A549 (cell line): ENCODE measurements around the gene ATXN7. TPM values are rescaled to one million over a fixed set of nuclear protein-coding genes. Genes with fewer than 3 reads are reported as not detected.

ENCODE experiments used
- ATAC-seq, 2 experiments: fragments of 200-7000 bp in 1 of 2; fragments of >200 bp in 1 of 2; cut with Nextera tagmentation in 1 of 2; cut with Tn5 transposase in 1 of 2; 3 replicates each; pipeline versions ENCODE4 v1.8.0 to v1.9.1; 2018 to 2020; ENCODE audit warnings: mild to moderate bottlenecking in 1 of 2, moderate library complexity in 1 of 2
- CTCF ChIA-PET: fragments of 300-600 bp; sonication (Branson Sonifier 250); formaldehyde crosslinking; extraction: SDS; loops from one replicate; lab custom pipeline; 2021; ENCODE audit warnings: antibody characterized with exemption, inconsistent platforms; lab: Yijun Ruan, JAX
- POLR2A ChIA-PET: fragments of 350-600 bp; formaldehyde crosslinking; extraction: SDS; loops from one replicate; lab custom pipeline; 2021; ENCODE audit warnings: antibody characterized with exemption, inconsistent platforms; lab: Yijun Ruan, JAX
- DNase-seq, 2 experiments: peaks; one replicate each; pipeline versions ENCODE4 v3.0.0 to v3.0.0-alpha.2; 2011 to 2016; ENCODE audit warnings: low read depth in 1 of 2, low spot score in 1 of 2
- FAIRE-seq: peaks from 2 replicates; lab custom pipeline; 2011; peaks lifted over from hg19 to GRCh38; lab: Jason Lieb, UNC
- H3K27ac ChIP-seq, 2 experiments: fragments of >200 bp; sonication (Bioruptor Twin); formaldehyde crosslinking; 3 replicates each; pipeline ENCODE4 v1.5.1; 2016 to 2017
- H3K4me1 ChIP-seq: fragments of >200 bp; sonication (Bioruptor Twin); formaldehyde crosslinking; 3 replicates; pipeline ENCODE4 v1.6.1; 2016
- H3K4me2 ChIP-seq: fragments of >200 bp; sonication (Bioruptor Twin); formaldehyde crosslinking; 3 replicates; pipeline ENCODE4 v1.6.1; 2016
- H3K4me3 ChIP-seq: fragments of >200 bp; sonication (Bioruptor Twin); formaldehyde crosslinking; 3 replicates; pipeline ENCODE4 v1.5.1; 2016
- H3K9me3 ChIP-seq: fragments of >200 bp; sonication (Bioruptor Twin); formaldehyde crosslinking; 3 replicates; pipeline ENCODE4 v1.6.1; 2016
- BHLHE40 ChIP-seq: IDR thresholded peaks from 2 replicates; pipeline ENCODE4 v1.6.1; 2012; ENCODE audit warnings: low read depth, low read length, inconsistent platforms
- CEBPB ChIP-seq, 2 experiments: fragments of >200 bp in 1 of 2; sonication (Bioruptor Twin) in 1 of 2; formaldehyde crosslinking in 1 of 2; IDR thresholded peaks; 2 replicates each; pipeline ENCODE4 v1.6.1; 2012 to 2016
- CHD2 ChIP-seq: fragments of 150-350 bp; IDR thresholded peaks from 2 replicates; pipeline ENCODE4 v1.6.1; 2014; ENCODE audit warnings: low read length; ENCODE audit not compliant: partially characterized antibody
- EHMT2 ChIP-seq: fragments of 200-600 bp; sonication (generic); IDR thresholded peaks from 2 replicates; pipeline ENCODE4 v1.6.1; 2016; ENCODE audit warnings: antibody characterized with exemption, low read depth, mild to moderate bottlenecking, moderate library complexity
- EP300 ChIP-seq, 2 experiments: fragments of >200 bp; sonication (Bioruptor Twin); formaldehyde crosslinking; IDR thresholded peaks; 2 replicates in 1 of 2; 3 replicates in 1 of 2; pipeline ENCODE4 v1.6.1; 2016 to 2017
- ESRRA ChIP-seq: fragments of 150-350 bp; IDR thresholded peaks from 2 replicates; pipeline ENCODE4 v1.6.1; 2014; ENCODE audit warnings: mild to moderate bottlenecking, low read length, borderline replicate concordance
- FOSB ChIP-seq: fragments of 250-450 bp; sonication (Bioruptor Pico); IDR thresholded peaks from 2 replicates; pipeline ENCODE4 v1.5.0; 2020; ENCODE audit warnings: mild to moderate bottlenecking, moderate library complexity
- FOSL2 ChIP-seq, 2 experiments: fragments of 450-650 bp in 1 of 2; fragments of >200 bp in 1 of 2; sonication (Bioruptor Twin) in 1 of 2; formaldehyde crosslinking; IDR thresholded peaks; 2 replicates each; pipeline versions ENCODE4 v1.5.0 to v1.6.1; 2016 to 2020; ENCODE audit warnings: mild to moderate bottlenecking in 1 of 2, moderate library complexity in 1 of 2
- FOXS1 ChIP-seq: fragments of 250-450 bp; sonication (Bioruptor Pico); IDR thresholded peaks from 2 replicates; pipeline ENCODE4 v1.5.0; 2020; ENCODE audit warnings: mild to moderate bottlenecking, moderate library complexity
- GATA3 ChIP-seq: IDR thresholded peaks from 2 replicates; pipeline ENCODE4 v1.6.1; 2012; ENCODE audit warnings: borderline replicate concordance
- HDAC2 ChIP-seq: fragments of 200-600 bp; sonication (generic); IDR thresholded peaks from 2 replicates; pipeline ENCODE4 v1.6.1; 2016
- HEYL ChIP-seq: fragments of 250-450 bp; sonication (Bioruptor Pico); IDR thresholded peaks from 2 replicates; pipeline ENCODE4 v1.8.0; 2021; ENCODE audit warnings: mild to moderate bottlenecking, moderate library complexity
- HOXB5 ChIP-seq: fragments of 250-450 bp; sonication (Bioruptor Pico); IDR thresholded peaks from 2 replicates; pipeline ENCODE4 v1.5.0; 2020; ENCODE audit warnings: mild to moderate bottlenecking, moderate library complexity
- JUNB ChIP-seq: fragments of >200 bp; sonication (Bioruptor Twin); formaldehyde crosslinking; IDR thresholded peaks from 2 replicates; pipeline ENCODE4 v1.6.1; 2016
- KDM1A ChIP-seq: fragments of 200-600 bp; sonication (generic); IDR thresholded peaks from 2 replicates; pipeline ENCODE4 v1.6.1; 2016; ENCODE audit warnings: low read depth, mild to moderate bottlenecking
- KDM5A ChIP-seq: fragments of 200-600 bp; sonication (generic); IDR thresholded peaks from 2 replicates; pipeline ENCODE4 v1.6.1; 2016; ENCODE audit warnings: antibody characterized with exemption, mild to moderate bottlenecking
- MAFK ChIP-seq: fragments of 450-650 bp; IDR thresholded peaks from 2 replicates; pipeline ENCODE4 v1.6.1; 2014; ENCODE audit not compliant: partially characterized antibody
- PBX3 ChIP-seq: IDR thresholded peaks from 2 replicates; pipeline ENCODE4 v1.6.1; 2012
- PHF8 ChIP-seq: fragments of 200-600 bp; sonication (generic); IDR thresholded peaks from 2 replicates; pipeline ENCODE4 v1.6.1; 2016; ENCODE audit warnings: low read depth, mild to moderate bottlenecking, antibody characterized with exemption, moderate library complexity, borderline replicate concordance
- POLR2A ChIP-seq: IDR thresholded peaks from 2 replicates; pipeline ENCODE4 v1.6.1; 2012; ENCODE audit warnings: mild to moderate bottlenecking, low read length
- RARB ChIP-seq: fragments of 250-450 bp; sonication (Bioruptor Pico); IDR thresholded peaks from 2 replicates; pipeline ENCODE4 v1.8.0; 2021; ENCODE audit warnings: mild to moderate bottlenecking, moderate library complexity
- RFX5 ChIP-seq: fragments of 450-650 bp; IDR thresholded peaks from 2 replicates; pipeline ENCODE4 v1.7.1; 2014; ENCODE audit warnings: antibody characterized with exemption, mild to moderate bottlenecking, moderate library complexity
- TFCP2L1 ChIP-seq: fragments of 250-450 bp; sonication (Bioruptor Pico); IDR thresholded peaks from 2 replicates; pipeline ENCODE4 v1.5.0; 2021; ENCODE audit warnings: mild to moderate bottlenecking
- USF2 ChIP-seq: fragments of 450-650 bp; IDR thresholded peaks from 2 replicates; pipeline ENCODE4 v1.6.1; 2014; ENCODE audit warnings: antibody characterized with exemption
- ZC3H11A ChIP-seq: fragments of 450-650 bp; IDR thresholded peaks from 2 replicates; pipeline ENCODE4 v1.6.1; 2014; ENCODE audit warnings: antibody characterized with exemption, mild to moderate bottlenecking
- ZSCAN20 ChIP-seq: fragments of 250-450 bp; sonication (Bioruptor Pico); IDR thresholded peaks from 2 replicates; pipeline ENCODE4 v1.8.0; 2022; ENCODE audit warnings: mild to moderate bottlenecking, moderate library complexity
- WGBS: methylation state at CpG from one replicate; pipeline ENCODE4 v1.1.6; 2017; ENCODE audit errors: missing lambda C conversion rate; 5-methylcytosine and 5-hydroxymethylcytosine counted together
- polyA plus RNA-seq, 4 experiments: library from polyadenylated mRNA; depleted of rRNA in 3 of 4; stranded (reverse); fragments of >200 nt; fragmentation: RNase III in 1 of 4; extraction: RNeasy Plus Mini Kit Qiagen cat#74134 plus additional on column Dnase treatment in 1 of 4; gene quantifications; 2 replicates in 3 of 4; 3 replicates in 1 of 4; pipeline ENCODE4 v1.2.3, GENCODE V29; 2011 to 2017
- TF ChIP-seq, protein P1 (sequence below): fragments of >200 bp; sonication (Bioruptor Twin); formaldehyde crosslinking; IDR thresholded peaks from 3 replicates; pipeline ENCODE4 v1.5.1; 2016
- TF ChIP-seq, protein P2 (sequence below): fragments of 200-600 bp; sonication (generic); IDR thresholded peaks from 2 replicates; pipeline ENCODE4 v1.6.1; 2016; ENCODE audit warnings: antibody characterized with exemption, mild to moderate bottlenecking, moderate library complexity

ATXN7 gene
- polyA plus RNA-seq, 2 of the 4 experiments (the other 2 are of a cell fraction): 5.4 to 7.3 TPM

- no peak for TF ChIP-seq BHLHE40
- TF ChIP-seq PBX3: no peak
- no peak for TF ChIP-seq POLR2A
- TF ChIP-seq HOXB5: no peak
- no peak for TF ChIP-seq FOSL2 (IDR thresholded peaks at IDR 0.05)
- no peak for TF ChIP-seq FOSL2 (CRISPR knock-in tag; IDR thresholded peaks at IDR 0.05)
- no peak for TF ChIP-seq ESRRA
- no peak for TF ChIP-seq ZC3H11A
- H3K4me1 ChIP-seq: peaks cover 10% of the 10 kb centered on the region; the same call in 2 of the 3 replicates
- no peak for DNase-seq
- peak overlapping the region; percentile 92 for H3K4me3 ChIP-seq
- WGBS: 15% methylated on average over 19 of the region's 24 CpGs
- no peak for FAIRE-seq
- ChIA-PET POLR2A (no interaction called here), CTCF (interaction anchor here (0.7 to 3.3 kb wide), 18 partner anchors 10 to 462 kb away, joined by 3 to 15 read pairs (median 5); no protein-coding TSS in a partner anchor)
- peak overlapping the region; percentile 84 to 96 for H3K27ac ChIP-seq
- no peaks in the 10 kb centered on the region for H3K9me3 ChIP-seq
- peak overlapping the region; percentile 88 for H3K4me2 ChIP-seq
- peak; percentile 6 to 35; a peak in 3 of 6 replicates for ATAC-seq
Observed at GRCh38 chr3:64022451-64023186, 159.0 kb downstream of the ATXN7 start.

DNA sequence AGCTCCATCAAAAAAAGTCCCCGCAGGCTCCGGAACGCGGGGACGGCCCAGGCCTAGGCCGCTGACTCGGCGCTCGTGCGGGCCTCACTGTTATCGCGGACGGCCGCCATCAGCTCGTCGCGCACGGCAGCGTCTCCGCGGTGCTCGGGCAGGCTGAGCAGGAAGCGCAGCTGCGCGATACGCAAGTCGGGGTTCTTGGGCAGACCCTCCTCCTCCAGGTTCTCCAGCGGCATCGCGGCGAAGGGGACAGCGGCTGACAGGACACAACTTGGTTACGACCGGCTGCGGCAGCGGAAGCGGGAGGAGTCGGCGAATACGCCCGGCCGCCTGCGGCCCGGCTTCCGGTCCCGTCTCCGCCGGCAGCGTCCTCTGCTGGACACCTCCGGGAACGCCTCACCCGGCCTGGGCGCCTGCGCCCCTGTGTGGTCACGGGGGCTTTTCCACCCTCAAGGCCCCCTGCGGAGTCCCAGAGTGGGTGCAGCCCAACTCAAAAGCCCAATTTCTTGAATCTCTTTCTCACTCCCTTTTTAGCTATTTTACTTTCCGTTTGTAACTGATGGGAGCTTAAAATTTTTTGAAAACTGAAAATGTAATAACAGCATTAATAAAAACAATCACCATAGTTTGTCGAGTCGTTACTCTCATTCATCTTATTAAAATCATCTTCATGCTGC, 159.7 kb downstream of the ATXN7 start, which contains the start of gene PSMD6:
Gene PSMD6, minus strand, starts transcription at position 308 of the 674 bp plus-strand sequence. Its CDS starts 75 bp downstream, at position 233.
- CTCF ChIA-PET: interaction anchor here (0.6 to 3.3 kb wide), 29 partner anchors 8 to 461 kb away, joined by 3 to 15 read pairs (median 3); no protein-coding TSS in a partner anchor
- H3K4me1 ChIP-seq: peaks cover 10% of the 10 kb centered on the region; the same call in 2 of the 3 replicates
- H3K27ac ChIP-seq: peak within 1 kb of the TSS; percentile 84 to 96
- DNase-seq (peak; percentile 54 to 85), FAIRE-seq (no peak), ATAC-seq (peak; percentile 96 to 97)
- WGBS: 24% methylated on average over 6 of the region's 59 CpGs
- POLR2A ChIA-PET: interaction anchor here (0.6 kb wide), 1 partner anchor 429 kb away, joined by 3 read pairs; no protein-coding TSS in a partner anchor
- no peaks in the 10 kb centered on the region for H3K9me3 ChIP-seq
- H3K4me2 ChIP-seq: peak within 1 kb of the TSS; percentile 88
- H3K4me3 ChIP-seq: peak within 1 kb of the TSS; percentile 92
- TF ChIP-seq RFX5: no peak
- TF ChIP-seq RARB (CRISPR knock-in tag): no peak
- no peak for TF ChIP-seq JUNB
- TF ChIP-seq CHD2: no peak
- TF ChIP-seq FOSL2 (IDR thresholded peaks at IDR 0.05): no peak
- no peak for TF ChIP-seq FOSL2 (CRISPR knock-in tag; IDR thresholded peaks at IDR 0.05)
- TF ChIP-seq MAFK: peak; percentile 24
- peak; percentile 41; the same call in 1 of the 2 replicates for TF ChIP-seq USF2
- no peak for TF ChIP-seq EHMT2
- no peak for TF ChIP-seq GATA3
- TF ChIP-seq KDM5A: peak; percentile 73
- peak; percentile 85 for TF ChIP-seq PHF8
- no peak for TF ChIP-seq ZSCAN20 (CRISPR knock-in tag)
- TF ChIP-seq TFCP2L1: no peak
- TF ChIP-seq, protein P1, sequence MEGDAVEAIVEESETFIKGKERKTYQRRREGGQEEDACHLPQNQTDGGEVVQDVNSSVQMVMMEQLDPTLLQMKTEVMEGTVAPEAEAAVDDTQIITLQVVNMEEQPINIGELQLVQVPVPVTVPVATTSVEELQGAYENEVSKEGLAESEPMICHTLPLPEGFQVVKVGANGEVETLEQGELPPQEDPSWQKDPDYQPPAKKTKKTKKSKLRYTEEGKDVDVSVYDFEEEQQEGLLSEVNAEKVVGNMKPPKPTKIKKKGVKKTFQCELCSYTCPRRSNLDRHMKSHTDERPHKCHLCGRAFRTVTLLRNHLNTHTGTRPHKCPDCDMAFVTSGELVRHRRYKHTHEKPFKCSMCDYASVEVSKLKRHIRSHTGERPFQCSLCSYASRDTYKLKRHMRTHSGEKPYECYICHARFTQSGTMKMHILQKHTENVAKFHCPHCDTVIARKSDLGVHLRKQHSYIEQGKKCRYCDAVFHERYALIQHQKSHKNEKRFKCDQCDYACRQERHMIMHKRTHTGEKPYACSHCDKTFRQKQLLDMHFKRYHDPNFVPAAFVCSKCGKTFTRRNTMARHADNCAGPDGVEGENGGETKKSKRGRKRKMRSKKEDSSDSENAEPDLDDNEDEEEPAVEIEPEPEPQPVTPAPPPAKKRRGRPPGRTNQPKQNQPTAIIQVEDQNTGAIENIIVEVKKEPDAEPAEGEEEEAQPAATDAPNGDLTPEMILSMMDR: peak; percentile 90
- TF ChIP-seq FOXS1 (CRISPR knock-in tag): no peak
- TF ChIP-seq HEYL (CRISPR knock-in tag): no peak
- TF ChIP-seq HDAC2: no peak
- no peak for TF ChIP-seq CEBPB (IDR thresholded peaks at IDR 0.05)
- TF ChIP-seq, protein P2, sequence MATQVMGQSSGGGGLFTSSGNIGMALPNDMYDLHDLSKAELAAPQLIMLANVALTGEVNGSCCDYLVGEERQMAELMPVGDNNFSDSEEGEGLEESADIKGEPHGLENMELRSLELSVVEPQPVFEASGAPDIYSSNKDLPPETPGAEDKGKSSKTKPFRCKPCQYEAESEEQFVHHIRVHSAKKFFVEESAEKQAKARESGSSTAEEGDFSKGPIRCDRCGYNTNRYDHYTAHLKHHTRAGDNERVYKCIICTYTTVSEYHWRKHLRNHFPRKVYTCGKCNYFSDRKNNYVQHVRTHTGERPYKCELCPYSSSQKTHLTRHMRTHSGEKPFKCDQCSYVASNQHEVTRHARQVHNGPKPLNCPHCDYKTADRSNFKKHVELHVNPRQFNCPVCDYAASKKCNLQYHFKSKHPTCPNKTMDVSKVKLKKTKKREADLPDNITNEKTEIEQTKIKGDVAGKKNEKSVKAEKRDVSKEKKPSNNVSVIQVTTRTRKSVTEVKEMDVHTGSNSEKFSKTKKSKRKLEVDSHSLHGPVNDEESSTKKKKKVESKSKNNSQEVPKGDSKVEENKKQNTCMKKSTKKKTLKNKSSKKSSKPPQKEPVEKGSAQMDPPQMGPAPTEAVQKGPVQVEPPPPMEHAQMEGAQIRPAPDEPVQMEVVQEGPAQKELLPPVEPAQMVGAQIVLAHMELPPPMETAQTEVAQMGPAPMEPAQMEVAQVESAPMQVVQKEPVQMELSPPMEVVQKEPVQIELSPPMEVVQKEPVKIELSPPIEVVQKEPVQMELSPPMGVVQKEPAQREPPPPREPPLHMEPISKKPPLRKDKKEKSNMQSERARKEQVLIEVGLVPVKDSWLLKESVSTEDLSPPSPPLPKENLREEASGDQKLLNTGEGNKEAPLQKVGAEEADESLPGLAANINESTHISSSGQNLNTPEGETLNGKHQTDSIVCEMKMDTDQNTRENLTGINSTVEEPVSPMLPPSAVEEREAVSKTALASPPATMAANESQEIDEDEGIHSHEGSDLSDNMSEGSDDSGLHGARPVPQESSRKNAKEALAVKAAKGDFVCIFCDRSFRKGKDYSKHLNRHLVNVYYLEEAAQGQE: 0 out of 2 replicates have a peak, but pooled peaks have one; percentile 26
- TF ChIP-seq KDM1A: no peak
- no peak for TF ChIP-seq FOSB (CRISPR knock-in tag)
- no peak for TF ChIP-seq EP300 (IDR thresholded peaks at IDR 0.05)
